Measurements from ENCODE around the gene PPP1R9B.

GRCh38 chr17:50181591-50182560, 31.4 kb upstream of the PPP1R9B start:
- no peak for TF ChIP-seq CTCF (IDR thresholded peaks at IDR 0.05; ENCODE audit: low read depth, low read length)
- no peak for TF ChIP-seq EZH2phosphoT487 (IDR thresholded peaks at IDR 0.05; ENCODE audit: low read depth)

Measured in OCI-LY3 (cell line).